ENCODE data around the gene NUCKS1.

Gene NUCKS1

GRCh38 chr1:205701420-205701819 is 48.6 kb downstream of the NUCKS1 start:
- no peak for DNase-seq (ENCODE audit: low read depth in 1 of 2, low spot score in 1 of 2)

DNA sequence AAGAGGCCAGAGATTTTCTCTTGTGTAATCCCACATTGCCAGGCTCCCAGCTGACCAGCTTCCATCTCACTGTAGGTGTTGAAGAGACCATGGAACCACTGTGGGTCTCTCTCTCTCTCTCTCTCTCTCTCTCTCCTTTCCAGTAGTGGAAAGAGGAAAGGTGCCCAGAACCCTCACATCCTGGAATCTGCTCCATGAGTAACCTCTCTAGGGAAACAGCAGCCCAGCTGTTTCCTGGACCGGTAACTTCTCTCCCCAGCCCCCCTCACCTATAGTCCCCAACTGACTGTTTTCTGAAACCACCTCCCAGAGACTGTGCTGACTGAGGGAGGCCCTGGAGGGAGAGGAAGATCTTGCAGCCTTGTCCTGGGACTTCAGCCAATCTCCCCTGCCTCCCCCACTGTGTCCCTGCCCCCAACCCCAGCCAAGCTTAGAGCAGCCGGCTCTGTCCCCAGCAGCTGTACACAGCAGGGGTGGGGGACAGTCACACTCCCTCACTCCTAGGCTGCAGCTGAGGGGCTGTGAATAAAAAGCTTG is 49.0 kb downstream of the NUCKS1 start:
- no peak for DNase-seq (ENCODE audit: low read depth in 1 of 2, low spot score in 1 of 2)

- DNase-seq (ENCODE audit: low read depth in 1 of 2, low spot score in 1 of 2) = no peak
Measured at GRCh38 chr1:205699416-205699815, 50.6 kb downstream of the NUCKS1 start.

GRCh38 chr1:205698921-205699320 is 51.1 kb downstream of the NUCKS1 start:
- no peak for DNase-seq (ENCODE audit: low read depth in 1 of 2, low spot score in 1 of 2)

GRCh38 chr1:205693421-205693991 is 56.5 kb downstream of the NUCKS1 start:
- DNase-seq (ENCODE audit: low read depth in 1 of 2, low spot score in 1 of 2) = no peak

- DNase-seq (ENCODE audit: low read depth in 1 of 2, low spot score in 1 of 2) = no peak
Measured at GRCh38 chr1:205692423-205692822, 57.6 kb downstream of the NUCKS1 start.

DNA sequence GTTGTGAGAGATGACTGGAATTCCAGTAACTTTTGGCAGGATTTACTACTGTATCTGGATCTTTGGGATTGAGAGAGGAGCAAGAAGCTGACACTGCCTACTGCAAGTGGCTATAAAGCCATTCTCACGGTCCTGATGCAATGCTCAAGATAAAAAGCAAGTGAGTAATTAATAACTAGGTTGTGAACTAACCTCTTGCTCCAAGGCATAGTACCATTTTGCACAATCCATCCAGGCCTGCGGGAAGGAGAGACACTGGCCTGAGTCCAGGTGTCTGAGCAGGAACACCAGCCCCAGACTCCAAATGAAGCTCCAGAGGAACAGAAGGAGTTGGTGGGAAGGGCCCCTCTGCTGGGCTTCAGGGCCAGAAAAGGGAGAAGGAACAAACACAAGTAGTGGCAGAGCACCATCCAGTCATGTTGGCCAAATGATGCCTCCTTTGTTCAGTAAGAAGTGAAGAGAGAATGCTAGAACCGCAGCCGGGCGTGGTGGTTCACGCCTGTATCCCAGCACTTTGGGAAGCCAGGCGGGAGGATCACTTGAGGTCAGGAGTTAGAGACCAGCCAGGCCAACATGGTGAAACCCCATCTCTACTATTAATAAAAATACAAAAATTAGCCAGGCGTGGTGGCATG is 59.7 kb downstream of the NUCKS1 start:
- DNase-seq (ENCODE audit: low read depth in 1 of 2, low spot score in 1 of 2) = no peak

DNA sequence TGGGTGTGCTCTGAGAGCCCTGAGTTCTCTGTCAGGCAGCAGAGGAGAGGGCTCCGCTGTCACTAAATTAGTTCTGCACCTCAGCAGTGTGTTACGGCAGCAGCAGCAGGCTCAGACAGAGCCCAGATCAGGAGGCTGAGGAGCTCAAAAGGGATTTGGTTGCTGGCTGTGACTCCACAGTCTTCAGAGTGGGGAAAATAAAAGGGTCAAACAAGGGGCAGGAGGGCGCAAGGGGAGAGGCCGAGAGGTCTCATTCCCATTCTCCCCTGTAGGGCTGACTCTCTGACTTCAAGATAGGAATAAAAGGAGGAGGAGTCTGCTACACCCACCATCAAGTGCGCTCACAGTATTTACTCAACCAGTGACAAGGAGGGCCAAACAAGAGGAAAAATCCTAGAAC is 60.5 kb downstream of the NUCKS1 start:
- DNase-seq (ENCODE audit: low read depth in 1 of 2, low spot score in 1 of 2) = no peak

- no peak for DNase-seq (ENCODE audit: low read depth in 1 of 2, low spot score in 1 of 2)
Measured at GRCh38 chr1:205688171-205689080, 61.6 kb downstream of the NUCKS1 start.

GRCh38 chr1:205687242-205687641 is 62.7 kb downstream of the NUCKS1 start:
- DNase-seq (ENCODE audit: low read depth in 1 of 2, low spot score in 1 of 2) = no peak

GRCh38 chr1:205681364-205681763 is 68.6 kb downstream of the NUCKS1 start:
- DNase-seq (ENCODE audit: low read depth in 1 of 2, low spot score in 1 of 2) = no peak

- peak in 1 of 2 donors; percentile 16 for DNase-seq (ENCODE audit: low read depth in 1 of 2, low spot score in 1 of 2)
Measured at GRCh38 chr1:205680073-205680851, 69.7 kb downstream of the NUCKS1 start, which contains the start of gene SLC45A3. SLC45A3 (minus strand) TSS chr1:205680509; CDS start chr1:205664656, 15,853 bp downstream.

GRCh38 chr1:205678286-205679111 is 71.5 kb downstream of the NUCKS1 start:
- no peak for DNase-seq (ENCODE audit: low read depth in 1 of 2, low spot score in 1 of 2)

- no peak for DNase-seq (ENCODE audit: low read depth in 1 of 2, low spot score in 1 of 2)
Measured at GRCh38 chr1:205677167-205677566, 72.8 kb downstream of the NUCKS1 start.

DNA sequence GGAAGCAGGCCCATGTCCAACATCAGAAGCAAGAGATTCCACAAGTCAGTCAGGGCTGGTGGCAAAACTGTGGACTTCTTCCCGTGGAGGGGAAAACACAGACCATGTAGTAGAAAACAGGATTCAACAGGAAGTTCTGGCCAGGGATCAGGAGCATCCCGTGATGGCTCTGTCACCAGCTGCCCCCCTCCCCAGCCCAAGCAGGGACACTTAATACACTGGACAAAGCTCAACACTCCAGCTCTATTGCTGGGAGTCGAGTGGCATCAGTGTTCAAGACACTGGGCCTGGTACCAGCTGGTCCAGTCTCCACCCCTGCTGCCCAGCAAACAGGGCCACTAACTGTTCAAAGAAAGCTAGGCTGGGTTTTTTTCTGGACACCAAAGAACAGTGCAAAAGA is 73.4 kb downstream of the NUCKS1 start:
- DNase-seq (ENCODE audit: low read depth in 1 of 2, low spot score in 1 of 2) = no peak

- DNase-seq (ENCODE audit: low read depth in 1 of 2, low spot score in 1 of 2) = no peak
Measured at GRCh38 chr1:205676002-205676401, 74.0 kb downstream of the NUCKS1 start.

DNA sequence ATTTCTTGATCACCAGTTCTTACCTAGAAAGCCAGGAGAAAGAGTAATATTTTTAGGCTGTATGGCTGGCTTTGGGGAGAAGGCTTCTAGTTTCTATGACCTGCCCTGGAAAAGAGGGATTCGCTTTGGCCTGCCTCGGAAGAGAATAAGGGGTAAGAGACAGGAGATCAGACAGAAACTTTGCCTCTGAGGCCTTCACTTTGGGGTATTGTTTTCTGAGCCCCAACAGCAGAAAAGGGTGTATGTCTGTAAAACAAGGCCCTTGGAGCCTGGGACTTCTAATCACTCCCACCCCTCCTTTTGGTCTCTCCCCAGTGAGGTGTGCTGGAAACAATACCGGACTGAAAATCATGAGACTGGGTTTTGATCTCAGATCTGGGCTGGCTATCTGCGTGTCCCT is 74.7 kb downstream of the NUCKS1 start:
- DNase-seq (ENCODE audit: low read depth in 1 of 2, low spot score in 1 of 2) = no peak

GRCh38 chr1:205672970-205673369 is 77.0 kb downstream of the NUCKS1 start:
- no peak for DNase-seq (ENCODE audit: low read depth in 1 of 2, low spot score in 1 of 2)

DNA sequence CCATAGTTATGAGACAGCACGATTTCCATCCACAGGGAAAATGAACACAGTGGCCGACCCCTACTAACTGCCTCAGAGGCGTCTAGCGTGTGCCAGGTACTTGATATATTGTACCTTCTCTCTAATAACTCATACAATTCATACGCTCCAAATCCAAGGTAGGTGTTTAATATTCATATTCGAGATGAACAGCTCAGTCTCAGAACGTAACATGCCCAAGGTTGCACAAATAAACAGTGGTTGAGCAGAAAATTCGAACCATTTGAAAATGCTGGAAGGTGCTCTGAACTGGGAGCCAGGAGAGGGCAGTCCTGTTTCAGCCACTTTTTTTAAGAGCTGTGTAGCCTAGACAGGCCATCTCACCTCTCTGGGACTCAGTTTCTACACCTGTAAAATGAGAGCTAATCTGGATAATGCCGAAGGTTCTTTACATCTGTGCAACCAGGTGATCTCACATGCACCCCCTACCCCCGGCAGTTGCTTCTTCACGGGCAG is 77.5 kb downstream of the NUCKS1 start:
- no peak for DNase-seq (ENCODE audit: low read depth in 1 of 2, low spot score in 1 of 2)
